IMR-90 (cell line): Measurements from ENCODE around the gene BTBD9. TPM values are rescaled to one million over a fixed set of nuclear protein-coding genes. Genes with fewer than 3 reads are reported as not detected.

Experiments used
- ATAC-seq: fragments of 200-7000 bp; cut with Tn5 transposase; 2 replicates; pipeline ENCODE4 v1.9.1; 2020; ENCODE audit warnings: low read depth, mild to moderate bottlenecking, moderate library complexity
- BruUV-seq: library from RNA; stranded (reverse); fragments of 400-500 nt; replicated peaks from 2 replicates; lab custom pipeline; 2021; lab: Mats Ljungman, UMichigan
- CTCF ChIA-PET: fragments of 300-600 bp; formaldehyde crosslinking; extraction: SDS; loops from one replicate; lab custom pipeline; 2021; ENCODE audit warnings: antibody characterized with exemption; lab: Yijun Ruan, JAX
- POLR2A ChIA-PET: fragments of 300-600 bp; sonication (Branson Sonifier 250); formaldehyde crosslinking; loops from one replicate; lab custom pipeline; 2022; ENCODE audit warnings: antibody characterized with exemption; ENCODE audit not compliant: unreplicated experiment; lab: Charles Lee
- DNase-seq: peaks from one replicate; pipeline ENCODE4 v3.0.0; 2013
- H2AFZ ChIP-seq: replicated peaks from 2 replicates; pipeline ENCODE3; 2013; ENCODE audit warnings: low read length, mild to moderate bottlenecking; ENCODE audit not compliant: poor library complexity
- H2AK5ac ChIP-seq: 2 replicates; pipeline ENCODE4 v1.6.1; 2013; ENCODE audit warnings: low read depth, low read length, inconsistent platforms
- H2AK9ac ChIP-seq: replicated peaks from 2 replicates; pipeline ENCODE3; 2013; ENCODE audit warnings: mild to moderate bottlenecking, low read depth, low read length, moderate library complexity; ENCODE audit not compliant: poor library complexity
- H2BK120ac ChIP-seq: 2 replicates; pipeline ENCODE4 v1.6.1; 2013; ENCODE audit warnings: low read depth, low read length, inconsistent platforms
- H2BK15ac ChIP-seq: 3 replicates; pipeline ENCODE4 v1.6.1; 2013; ENCODE audit warnings: low read depth, low read length, inconsistent platforms
- H2BK20ac ChIP-seq: 2 replicates; pipeline ENCODE4 v1.6.1; 2013; ENCODE audit warnings: low read depth, mild to moderate bottlenecking, inconsistent platforms, low read length, moderate library complexity
- H2BK5ac ChIP-seq: 2 replicates; pipeline ENCODE4 v1.6.1; 2013; ENCODE audit warnings: mild to moderate bottlenecking, low read depth, low read length, inconsistent platforms; ENCODE audit not compliant: poor library complexity, severe bottlenecking
- H3K14ac ChIP-seq: replicated peaks from 2 replicates; pipeline ENCODE4 v1.6.1; 2013; ENCODE audit warnings: low read depth, low read length, inconsistent platforms
- H3K18ac ChIP-seq: 2 replicates; pipeline ENCODE4 v1.6.1; 2013; ENCODE audit warnings: low read depth, low read length, control low read depth
- H3K23ac ChIP-seq: 2 replicates; pipeline ENCODE4 v1.6.1; 2013; ENCODE audit warnings: low read depth, low read length, inconsistent platforms
- H3K27ac ChIP-seq: 2 replicates; pipeline ENCODE4 v1.5.1; 2013; ENCODE audit warnings: mild to moderate bottlenecking, control low read depth, low read length; ENCODE audit not compliant: insufficient read depth
- H3K27me3 ChIP-seq: 2 replicates; pipeline ENCODE4 v1.6.1; 2013; ENCODE audit warnings: low read length; ENCODE audit not compliant: control insufficient read depth, insufficient read depth
- H3K36me3 ChIP-seq: 2 replicates; pipeline ENCODE4 v1.6.1; 2013; ENCODE audit warnings: low read length, mixed read lengths; ENCODE audit not compliant: control insufficient read depth, insufficient read depth
- H3K4ac ChIP-seq: 2 replicates; pipeline ENCODE4 v1.6.1; 2013; ENCODE audit warnings: low read depth, low read length, inconsistent platforms
- H3K4me1 ChIP-seq: 2 replicates; pipeline ENCODE4 v1.6.1; 2013; ENCODE audit warnings: low read length, mixed read lengths; ENCODE audit not compliant: control insufficient read depth, insufficient read depth
- H3K4me2 ChIP-seq: 2 replicates; pipeline ENCODE4 v1.6.1; 2013; ENCODE audit warnings: low read depth, mild to moderate bottlenecking, control low read depth, low read length, moderate library complexity
- H3K4me3 ChIP-seq: 2 replicates; pipeline ENCODE4 v1.5.1; 2013; ENCODE audit warnings: low read depth, mild to moderate bottlenecking, control low read depth, low read length, moderate library complexity; ENCODE audit not compliant: insufficient read depth
- H3K56ac ChIP-seq: 2 replicates; pipeline ENCODE4 v1.6.1; 2013; ENCODE audit warnings: low read length, inconsistent platforms; ENCODE audit not compliant: insufficient read depth; ENCODE audit errors: extremely low read depth
- H3K79me1 ChIP-seq, 2 experiments: 2 replicates each; pipeline ENCODE4 v1.6.1; 2013; ENCODE audit warnings: low read length in 2 of 2, inconsistent platforms in 1 of 2, low read depth in 1 of 2
- H3K9ac ChIP-seq: 2 replicates; pipeline ENCODE4 v1.6.1; 2013; ENCODE audit warnings: low read depth, low read length, control low read depth
- H3K9me1 ChIP-seq: 2 replicates; pipeline ENCODE4 v1.6.1; 2013; ENCODE audit warnings: low read length, inconsistent platforms; ENCODE audit not compliant: insufficient read depth
- H3K9me3 ChIP-seq: 2 replicates; pipeline ENCODE4 v1.6.1; 2013; ENCODE audit warnings: low read length; ENCODE audit not compliant: control insufficient read depth, insufficient read depth
- H4K20me1 ChIP-seq: 2 replicates; pipeline ENCODE4 v1.6.1; 2013; ENCODE audit warnings: low read length, inconsistent platforms; ENCODE audit not compliant: insufficient read depth
- H4K5ac ChIP-seq: 2 replicates; pipeline ENCODE4 v1.6.1; 2013; ENCODE audit warnings: mild to moderate bottlenecking, low read depth, low read length, control low read depth
- H4K8ac ChIP-seq, 2 experiments: 2 replicates each; pipeline ENCODE4 v1.6.1; 2013; ENCODE audit warnings: low read depth in 2 of 2, low read length in 2 of 2, control low read depth in 1 of 2, inconsistent platforms in 1 of 2
- H4K91ac ChIP-seq: 2 replicates; pipeline ENCODE4 v1.6.1; 2013; ENCODE audit warnings: low read depth, low read length, inconsistent platforms; ENCODE audit not compliant: insufficient read depth
- BHLHE40 ChIP-seq: fragments of 150-350 bp; IDR thresholded peaks from 2 replicates; pipeline ENCODE4 v1.6.1; 2016; ENCODE audit warnings: mild to moderate bottlenecking, low read depth, low read length
- CEBPB ChIP-seq: IDR thresholded peaks from 2 replicates; pipeline ENCODE4 v1.6.1; 2012; ENCODE audit warnings: low read depth, low read length, improper control_type of control experiment
- FOS ChIP-seq: fragments of 150-350 bp; IDR thresholded peaks from 2 replicates; pipeline ENCODE4 v1.6.1; 2016; ENCODE audit warnings: low read depth, low read length
- MAFK ChIP-seq: IDR thresholded peaks from 2 replicates; pipeline ENCODE4 v1.6.1; 2012; ENCODE audit warnings: low read depth, low read length, improper control_type of control experiment
- MAZ ChIP-seq: IDR thresholded peaks from 2 replicates; pipeline ENCODE4 v1.6.1; 2012; ENCODE audit warnings: low read depth, mild to moderate bottlenecking, low read length, improper control_type of control experiment, moderate library complexity, borderline replicate concordance
- MXI1 ChIP-seq: IDR thresholded peaks from 2 replicates; pipeline ENCODE4 v1.6.1; 2012; ENCODE audit warnings: low read depth, mild to moderate bottlenecking, low read length, moderate library complexity, borderline replicate concordance
- RAD21 ChIP-seq: IDR thresholded peaks from 2 replicates; pipeline ENCODE4 v1.6.1; 2012; ENCODE audit warnings: low read length, improper control_type of control experiment
- RFX5 ChIP-seq: IDR thresholded peaks from 2 replicates; pipeline ENCODE4 v1.8.0; 2012; ENCODE audit warnings: low read depth, mild to moderate bottlenecking, low read length, moderate library complexity
- WGBS, 2 experiments: methylation state at CpG; one replicate each; pipeline versions ENCODE4 v1.1.5 to v1.1.7; 2013; ENCODE audit warnings: missing lambda C conversion rate in 2 of 2; ENCODE audit not compliant: insufficient read length in 1 of 2; ENCODE audit errors: extremely low coverage in 2 of 2; 5-methylcytosine and 5-hydroxymethylcytosine counted together
- dilution Hi-C: fragments of 300-500 bp; cut with HindIII; formaldehyde crosslinking; loops from one replicate; pipeline ENCODE4 v1.14.3; 2018; ENCODE audit warnings: low sequenced_read_pairs; ENCODE audit not compliant: unreplicated experiment
- in situ Hi-C: fragments of 300-500 bp; cut with MboI; formaldehyde crosslinking; loops from 3 replicates; pipeline ENCODE4 v1.14.3; 2019; ENCODE audit warnings: low sequenced_read_pairs, inconsistent platforms, mixed read lengths
- intact Hi-C: fragments of 100-400 bp; cut with micrococcal nuclease; formaldehyde crosslinking; loops from 2 replicates; pipeline ENCODE4 v1.10.0; 2022
- polyA plus RNA-seq, 3 experiments: library from polyadenylated mRNA; depleted of rRNA; stranded (reverse); fragments of >200 nt; gene quantifications; 2 replicates each; pipeline ENCODE4 v1.2.3, GENCODE V29; 2012; ENCODE audit warnings: low replicate concordance in 1 of 3
- total RNA-seq: library from RNA; depleted of rRNA; stranded (reverse); fragments of >200 nt; gene quantifications from 2 replicates; pipeline ENCODE4 v1.2.3, GENCODE V29; 2012
- TF ChIP-seq, protein P1 (sequence below): conservative IDR thresholded peaks from 2 replicates; pipeline ENCODE4 v1.5.1; 2012; ENCODE audit warnings: mild to moderate bottlenecking, low read depth, low read length, improper control_type of control experiment

Gene BTBD9
- total and polyA plus RNA-seq, 2 of the 4 experiments (the other 2 are of a cell fraction), result 4.1 to 22.0 TPM

DNA sequence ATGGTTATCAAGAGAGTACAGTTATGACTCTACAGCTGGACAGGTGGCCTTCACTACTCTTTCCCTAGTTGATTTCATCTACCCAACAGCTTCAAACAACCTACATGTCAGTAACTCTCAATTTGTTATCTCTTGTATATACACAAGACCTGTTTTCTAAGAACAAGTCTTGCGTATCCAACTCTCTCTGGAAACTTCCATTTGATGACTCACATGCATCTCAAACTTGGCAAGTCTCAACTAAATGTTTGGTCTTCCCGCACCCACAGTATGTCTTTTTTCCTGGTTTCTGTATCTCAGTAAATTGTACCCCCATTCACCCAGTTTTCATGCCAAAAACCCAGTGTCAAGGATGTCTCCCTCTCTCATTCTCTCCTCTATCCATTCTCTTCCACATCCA, 97.7 kb downstream of the BTBD9 start:
- H3K27ac ChIP-seq, result no peak overlapping the region
- ChIA-PET POLR2A (interaction anchor here (0.6 kb wide), 1 partner anchor 97 kb away, joined by 5 read pairs; no protein-coding TSS in a partner anchor), CTCF (interaction anchor here (1.4 kb wide), 1 partner anchor 28 kb away, joined by 6 read pairs; no protein-coding TSS in a partner anchor)
- no peak overlapping the region for H3K14ac ChIP-seq
- H4K20me1 ChIP-seq, result no peaks in the 10 kb centered on the region
- no peak overlapping the region for H3K4me3 ChIP-seq
- no peaks in the 10 kb centered on the region for H3K4me1 ChIP-seq
- no peaks in the 10 kb centered on the region for H3K27me3 ChIP-seq
- whole genome bisulfite sequencing, 2 experiments, result 43% methylated on average over 1 of the region's 2 CpGs; no CpG with 5 or more reads in 1 of the 2 experiments
- ATAC-seq (peak; percentile 59), DNase-seq (peak; percentile 91)
- H3K56ac ChIP-seq, result no peak overlapping the region
- H3K36me3 ChIP-seq, result no peaks in the 10 kb centered on the region
- dilution Hi-C loops, result no loop called here
- no peak overlapping the region for H3K4ac ChIP-seq
- BruUV-seq, result no TSS peak
- H3K9me3 ChIP-seq, result no peaks in the 10 kb centered on the region
- in situ Hi-C loops, result no loop called here
- H2BK15ac ChIP-seq, result no peak overlapping the region
- no peak overlapping the region for H2BK20ac ChIP-seq
- H3K9me1 ChIP-seq, result no peaks in the 10 kb centered on the region
- intact Hi-C loops, result no loop called here
- no peak overlapping the region for H2AFZ ChIP-seq
- no peak for TF ChIP-seq RFX5
- 0 out of 2 replicates have a peak, but pooled peaks have one; percentile 26 for TF ChIP-seq FOS
- 0 out of 2 replicates have a peak, but pooled peaks have one; percentile 6 for TF ChIP-seq CEBPB
- TF ChIP-seq MXI1, result no peak
- no peak for TF ChIP-seq BHLHE40
- TF ChIP-seq, protein P1, sequence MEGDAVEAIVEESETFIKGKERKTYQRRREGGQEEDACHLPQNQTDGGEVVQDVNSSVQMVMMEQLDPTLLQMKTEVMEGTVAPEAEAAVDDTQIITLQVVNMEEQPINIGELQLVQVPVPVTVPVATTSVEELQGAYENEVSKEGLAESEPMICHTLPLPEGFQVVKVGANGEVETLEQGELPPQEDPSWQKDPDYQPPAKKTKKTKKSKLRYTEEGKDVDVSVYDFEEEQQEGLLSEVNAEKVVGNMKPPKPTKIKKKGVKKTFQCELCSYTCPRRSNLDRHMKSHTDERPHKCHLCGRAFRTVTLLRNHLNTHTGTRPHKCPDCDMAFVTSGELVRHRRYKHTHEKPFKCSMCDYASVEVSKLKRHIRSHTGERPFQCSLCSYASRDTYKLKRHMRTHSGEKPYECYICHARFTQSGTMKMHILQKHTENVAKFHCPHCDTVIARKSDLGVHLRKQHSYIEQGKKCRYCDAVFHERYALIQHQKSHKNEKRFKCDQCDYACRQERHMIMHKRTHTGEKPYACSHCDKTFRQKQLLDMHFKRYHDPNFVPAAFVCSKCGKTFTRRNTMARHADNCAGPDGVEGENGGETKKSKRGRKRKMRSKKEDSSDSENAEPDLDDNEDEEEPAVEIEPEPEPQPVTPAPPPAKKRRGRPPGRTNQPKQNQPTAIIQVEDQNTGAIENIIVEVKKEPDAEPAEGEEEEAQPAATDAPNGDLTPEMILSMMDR, result no peak
- TF ChIP-seq MAZ, result no peak
- no peak for TF ChIP-seq RAD21
- TF ChIP-seq MAFK, result no peak
- H2BK120ac ChIP-seq, result no peak overlapping the region
- H2BK5ac ChIP-seq, result peak overlapping the region; percentile 28
- H4K5ac ChIP-seq, result no peak overlapping the region
- no peak overlapping the region for H3K23ac ChIP-seq
- no peak overlapping the region for H2AK5ac ChIP-seq
- no peak overlapping the region for H3K9ac ChIP-seq
- no peak overlapping the region for H3K18ac ChIP-seq
- no peak overlapping the region for H4K8ac ChIP-seq
- H2AK9ac ChIP-seq, result no peak overlapping the region
- H3K79me1 ChIP-seq, result no peaks in the 10 kb centered on the region
- H4K91ac ChIP-seq, result no peak overlapping the region
- H3K4me2 ChIP-seq, result no peak overlapping the region
